DMS114 treated with DMSO at 0.1 percent for 48 hours (cell line): ENCODE measurements around the gene CHST15.

Experiments
- DNase-seq: peaks from one replicate; lab custom pipeline; 2025; ENCODE audit not compliant: unreplicated experiment; lab: John Stamatoyannopoulos, UW

CHST15 gene

DNA sequence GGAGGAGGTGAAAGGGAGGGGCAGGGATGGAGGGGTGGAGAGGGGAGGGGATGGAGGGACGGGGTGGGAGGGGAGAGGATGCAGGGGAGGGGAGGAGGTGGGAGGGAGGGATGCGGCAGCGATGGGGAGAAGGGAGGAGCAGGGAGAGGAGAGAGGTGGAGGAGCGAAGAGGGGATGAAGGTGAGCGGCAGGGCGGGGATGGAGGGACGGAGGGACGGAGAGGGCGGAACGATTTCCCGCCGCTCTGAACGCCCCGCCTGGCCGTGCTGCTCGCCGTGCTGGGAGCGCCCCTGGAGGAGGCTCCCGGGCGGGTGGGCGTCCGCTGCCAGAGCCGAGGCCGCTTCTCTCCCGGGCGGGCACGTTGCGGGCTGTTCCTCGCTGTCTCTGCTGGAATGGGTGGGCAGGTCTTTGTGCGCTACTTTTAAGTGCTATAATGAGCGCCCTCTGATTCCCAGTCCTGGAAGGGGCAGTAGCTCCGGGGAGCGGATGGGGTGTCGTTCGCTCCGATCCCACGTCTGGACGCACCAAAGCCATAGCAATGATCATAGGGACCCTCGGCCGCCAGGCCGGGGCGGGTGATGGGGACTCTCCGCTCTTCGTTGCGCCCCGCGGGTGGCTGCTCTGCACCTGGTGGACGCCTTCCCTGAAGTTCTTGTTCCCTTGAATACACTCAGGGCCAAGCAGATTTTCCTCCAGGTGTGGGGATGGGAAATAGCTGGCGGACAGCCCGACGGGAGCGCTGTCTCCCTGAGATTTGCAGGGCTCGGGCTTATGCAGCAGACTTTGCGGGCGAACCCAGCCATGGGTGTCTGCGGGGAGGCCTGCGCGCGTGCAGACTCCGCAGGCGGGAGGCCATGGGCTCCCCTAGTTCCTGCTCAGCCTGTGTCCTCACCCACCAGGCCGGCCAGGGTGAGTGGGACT, 120.7 kb downstream of the CHST15 start:
- no peak for DNase-seq

DNA sequence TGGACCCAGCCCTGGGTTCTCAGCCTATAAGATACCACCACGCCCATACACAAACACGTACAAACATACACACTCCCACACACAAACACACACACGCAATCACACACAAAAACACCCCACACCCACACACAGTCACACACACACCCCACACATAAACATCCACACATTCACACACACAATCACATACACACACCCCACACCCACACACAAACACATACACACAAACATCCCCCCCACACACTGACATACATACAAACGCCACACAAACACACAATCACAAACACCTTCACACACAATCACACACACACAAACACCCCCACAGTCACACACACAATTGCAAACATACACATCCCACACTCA, 122.5 kb downstream of the CHST15 start:
- DNase-seq, result no peak

DNA sequence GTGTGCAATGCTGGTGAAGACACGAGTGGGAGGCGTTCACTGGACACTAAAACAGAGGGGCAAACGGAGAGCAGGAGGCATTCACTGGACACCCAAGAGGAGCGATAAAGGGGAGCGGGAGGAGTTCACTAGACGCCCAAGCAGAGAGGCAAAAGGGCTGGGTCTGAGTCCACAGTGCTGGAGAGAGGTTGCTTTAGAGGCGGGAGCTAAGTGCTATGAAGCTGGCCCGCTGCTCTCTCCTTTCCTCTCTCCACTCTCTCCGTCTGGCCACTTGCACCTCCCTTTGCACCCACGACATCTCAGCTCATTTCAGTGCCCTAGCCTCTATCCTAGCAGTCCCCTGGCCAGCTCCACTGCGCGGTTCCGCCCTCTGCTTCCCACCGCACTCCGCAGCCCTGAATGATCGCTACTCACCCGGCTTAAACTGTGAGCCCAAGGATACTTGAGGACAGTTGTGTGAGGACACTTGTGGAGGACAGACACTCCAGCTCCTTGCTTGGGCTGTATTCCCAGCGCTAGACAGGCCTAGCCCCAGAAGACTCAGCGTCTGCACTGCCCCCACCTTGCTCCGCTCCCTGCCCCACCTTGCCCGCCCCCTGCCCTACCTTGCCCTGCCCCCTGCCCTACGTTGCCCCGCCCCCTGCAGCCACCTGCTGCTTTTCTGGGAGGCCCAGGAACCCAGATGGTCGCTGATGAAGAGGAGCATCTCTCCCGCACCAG, 123.0 kb downstream of the CHST15 start:
- DNase-seq, result no peak

GRCh38 chr10:123967626-123968243, 125.7 kb downstream of the CHST15 start:
- DNase-seq, result peak; percentile 56

DNA sequence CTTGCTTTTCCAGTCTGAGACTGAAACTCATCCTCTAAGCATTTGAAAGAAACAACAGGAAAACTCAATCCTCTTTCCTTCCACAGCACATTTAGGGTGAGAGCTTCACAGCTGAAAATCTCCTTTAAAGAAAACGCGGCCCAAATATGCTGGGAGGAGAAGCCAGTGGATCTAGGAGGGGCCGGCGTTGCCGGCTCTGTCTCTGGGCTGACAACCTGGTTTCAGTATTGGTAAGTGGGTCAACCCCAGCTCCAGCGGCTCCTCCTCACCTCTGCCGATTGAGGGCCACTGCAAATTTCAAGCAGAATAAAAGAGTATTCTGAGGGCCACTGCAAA, 126.5 kb downstream of the CHST15 start:
- DNase-seq, result no peak

DNA sequence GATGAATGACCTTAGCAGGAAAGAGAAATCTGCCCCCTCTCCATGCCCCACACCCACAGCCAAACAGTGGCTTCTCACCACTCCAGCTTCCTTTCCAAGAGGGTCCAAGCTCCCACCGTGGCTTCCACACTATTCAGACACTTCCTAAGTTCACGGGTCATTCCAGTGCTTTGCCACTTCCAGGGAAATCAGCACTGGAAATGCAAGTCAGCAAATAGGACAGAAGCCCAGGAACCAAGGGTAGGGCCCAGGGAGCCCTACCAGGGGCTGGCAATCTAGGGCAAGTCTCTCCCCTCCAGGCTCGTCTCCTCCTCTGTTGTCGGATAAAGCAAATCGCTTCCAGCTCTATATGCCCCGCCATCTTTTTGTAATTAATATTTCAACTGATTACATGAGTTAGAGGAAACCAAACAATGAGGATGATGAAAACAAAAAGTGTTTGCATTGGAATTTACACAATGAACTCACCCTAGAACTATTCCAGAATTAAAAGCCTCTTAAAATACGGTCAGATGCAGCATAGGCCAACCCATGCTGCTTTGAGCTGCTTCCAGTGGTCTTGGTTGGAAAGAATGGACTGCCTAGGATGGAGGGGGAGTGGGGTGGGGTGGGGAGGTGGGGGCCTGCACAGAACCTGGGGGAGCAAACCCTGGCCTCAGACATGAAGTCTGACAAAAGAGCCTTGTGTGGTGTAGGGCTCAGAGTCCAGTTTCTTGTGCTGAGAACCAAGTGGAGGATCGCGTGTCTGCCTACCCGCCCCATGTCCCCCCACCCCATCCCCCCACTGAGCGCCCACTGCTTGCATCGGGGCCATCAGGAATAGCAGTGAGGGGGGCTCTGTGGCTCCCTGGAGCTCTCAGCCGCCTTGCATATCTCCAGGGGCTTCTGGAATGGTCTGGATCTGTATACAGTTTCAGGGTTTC, 127.2 kb downstream of the CHST15 start:
- DNase-seq, result no peak

DNA sequence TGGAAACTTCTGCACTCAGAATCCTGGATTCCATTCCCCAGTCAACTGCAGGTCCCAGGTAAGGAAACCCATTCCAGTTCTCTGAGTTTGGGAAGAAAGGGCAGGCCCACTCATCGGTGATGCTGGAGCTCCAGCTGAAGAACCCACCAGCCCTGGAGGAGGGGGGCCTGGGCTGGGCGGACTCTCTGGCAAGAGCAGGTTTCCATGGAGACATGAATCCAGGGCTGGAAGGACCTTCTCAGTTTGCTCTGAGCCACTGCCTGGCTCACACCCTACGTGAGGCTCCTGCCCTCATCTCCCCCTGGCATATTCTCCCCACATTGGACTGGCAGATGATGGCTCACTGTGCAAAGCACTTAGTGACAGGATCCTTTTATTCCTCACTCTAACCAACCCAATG, 128.4 kb downstream of the CHST15 start:
- no peak for DNase-seq

DNA sequence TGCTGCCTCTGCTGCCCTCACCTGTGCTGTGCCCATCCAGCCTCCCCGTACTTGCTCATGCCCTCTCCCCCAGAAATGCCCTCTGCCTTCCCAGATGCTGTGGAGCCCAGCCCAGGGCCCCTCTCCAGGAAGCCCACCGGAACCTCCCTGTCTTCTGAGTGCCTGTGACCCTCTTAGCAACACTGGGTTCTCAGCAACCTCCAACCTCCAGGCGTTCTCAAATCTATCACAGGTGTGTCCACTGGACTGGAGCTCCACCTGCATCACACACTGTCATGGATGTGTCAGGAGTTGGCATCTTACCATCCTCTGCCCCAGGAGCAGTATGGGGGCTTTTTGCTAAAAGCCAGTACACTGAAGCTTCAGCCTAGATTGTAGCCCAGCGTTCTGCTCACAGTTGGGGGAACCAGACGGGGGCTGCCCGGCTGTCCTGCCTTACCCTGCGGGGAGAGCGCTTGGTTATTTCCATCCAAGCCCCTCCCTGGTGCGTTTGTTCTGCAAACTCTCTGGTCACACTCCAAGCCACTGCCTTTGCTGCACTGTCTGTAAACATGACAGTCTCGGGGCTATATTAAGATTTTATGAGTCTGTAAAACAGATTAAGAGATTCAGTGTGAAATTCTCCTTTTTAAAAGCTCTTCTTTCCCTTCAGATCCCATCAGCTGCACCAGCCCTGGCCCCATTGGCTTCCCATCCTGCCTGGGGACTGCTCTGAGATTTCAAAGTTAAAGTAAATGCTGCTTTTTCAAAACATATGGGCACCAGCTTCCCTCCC, 130.5 kb downstream of the CHST15 start:
- DNase-seq, result no peak

DNA sequence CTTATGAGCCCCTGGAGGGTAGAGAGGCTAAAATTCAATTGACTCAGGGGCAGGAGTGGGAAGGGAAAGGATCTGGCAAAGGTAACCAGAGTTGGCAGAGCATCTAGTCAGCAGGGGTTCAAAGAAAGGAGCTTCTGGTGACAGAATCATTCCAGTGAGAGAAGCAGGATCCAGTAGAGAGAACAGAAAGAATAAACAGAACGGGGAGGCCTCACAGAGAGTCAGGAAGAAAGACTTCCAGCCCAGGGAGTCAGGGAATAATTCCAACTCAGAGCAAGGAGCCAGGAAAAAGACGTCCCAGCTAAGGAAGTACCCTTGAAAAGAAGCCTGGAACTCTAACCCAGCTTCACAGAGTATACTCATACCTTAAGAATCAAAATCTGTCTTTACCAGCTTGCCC, 135.2 kb downstream of the CHST15 start:
- no peak for DNase-seq
